ENCODE data around the gene LZTFL1.

LZTFL1 gene

GRCh38 chr3:45774581-45775521 is 67.1 kb downstream of the LZTFL1 start:
- no peak for ATAC-seq
- TF ChIP-seq PPARA (CRISPR knock-in tag; IDR thresholded peaks at IDR 0.05; ENCODE audit: borderline replicate concordance): no peak
- no peak for TF ChIP-seq RARB (CRISPR knock-in tag; IDR thresholded peaks at IDR 0.05)
- TF ChIP-seq ARNTL (CRISPR knock-in tag; IDR thresholded peaks at IDR 0.05; ENCODE audit: borderline replicate concordance, low read depth): no peak
- no peak for TF ChIP-seq ZC3H10 (CRISPR knock-in tag; IDR thresholded peaks at IDR 0.05)
- no peak for TF ChIP-seq ZNF565 (CRISPR knock-in tag; conservative IDR thresholded peaks at IDR 0.05; ENCODE audit: low read depth)
- no peak for TF ChIP-seq CSDC2 (CRISPR knock-in tag; IDR thresholded peaks at IDR 0.05)
- TF ChIP-seq ISL1 (CRISPR knock-in tag; IDR thresholded peaks at IDR 0.05): no peak
- TF ChIP-seq ZNF8 (CRISPR knock-in tag; IDR thresholded peaks at IDR 0.05): no peak
- no peak for TF ChIP-seq GLIS3 (CRISPR knock-in tag; IDR thresholded peaks at IDR 0.05)
- TF ChIP-seq TCF4 (CRISPR knock-in tag; IDR thresholded peaks at IDR 0.05; ENCODE audit: borderline replicate concordance): no peak
- TF ChIP-seq SNAI2 (CRISPR knock-in tag; IDR thresholded peaks at IDR 0.05): no peak
- TF ChIP-seq TSHZ2 (CRISPR knock-in tag; IDR thresholded peaks at IDR 0.05): no peak
- TF ChIP-seq TOX (CRISPR knock-in tag; IDR thresholded peaks at IDR 0.05; ENCODE audit: borderline replicate concordance): no peak
- TF ChIP-seq POU6F1 (CRISPR knock-in tag; IDR thresholded peaks at IDR 0.05; ENCODE audit: borderline replicate concordance, low read depth): no peak
- TF ChIP-seq OSR1 (CRISPR knock-in tag; IDR thresholded peaks at IDR 0.05): no peak

- ATAC-seq: no peak
Measured at GRCh38 chr3:45773714-45774449, 68.0 kb downstream of the LZTFL1 start.

More at GRCh38 chr3:45773714-45774449, 68.0 kb downstream of the LZTFL1 start:
- no peak for TF ChIP-seq TSHZ2 (CRISPR knock-in tag; IDR thresholded peaks at IDR 0.05)
- TF ChIP-seq ZNF8 (CRISPR knock-in tag; IDR thresholded peaks at IDR 0.05): no peak
- TF ChIP-seq TCF4 (CRISPR knock-in tag; IDR thresholded peaks at IDR 0.05; ENCODE audit: borderline replicate concordance): no peak
